Neural crest cell (in vitro differentiated cells): ENCODE measurements around the gene MED9. TPM values are rescaled to one million over a fixed set of nuclear protein-coding genes. Genes with fewer than 3 reads are reported as not detected.

Experiments
- DNase-seq: peaks from one replicate; pipeline ENCODE4 v3.0.0; 2021; ENCODE audit warnings: low read depth, mixed read lengths, low spot score
- H3K27ac Mint-ChIP-seq: one replicate; pipeline ENCODE4 v1.8.0; 2021; ENCODE audit warnings: mild to moderate bottlenecking, mixed read lengths; ENCODE audit not compliant: unreplicated experiment
- H3K27me3 Mint-ChIP-seq: 2 replicates; pipeline ENCODE4 v1.8.0; 2021; ENCODE audit warnings: low read depth, mild to moderate bottlenecking, mixed read lengths
- H3K36me3 Mint-ChIP-seq: 2 replicates; pipeline ENCODE4 v1.8.0; 2021; ENCODE audit warnings: low read depth, mild to moderate bottlenecking, mixed read lengths
- H3K4me1 Mint-ChIP-seq: 2 replicates; pipeline ENCODE4 v1.8.0; 2021; ENCODE audit warnings: mixed read lengths
- H3K4me3 Mint-ChIP-seq: one replicate; pipeline ENCODE4 v1.8.0; 2021; ENCODE audit warnings: mild to moderate bottlenecking, mixed read lengths
- H3K9me3 Mint-ChIP-seq: 2 replicates; pipeline ENCODE4 v1.8.0; 2021; ENCODE audit warnings: mixed read lengths
- total RNA-seq: library from RNA; stranded (reverse); gene quantifications from 2 replicates; pipeline ENCODE4 v1.2.1, GENCODE V29; 2021
- TF ChIP-seq, protein P1 (sequence below): fragments of 200-600 bp; sonication (generic); conservative IDR thresholded peaks from 2 replicates; pipeline ENCODE4 v1.5.0; 2021; ENCODE audit warnings: antibody characterized with exemption, mild to moderate bottlenecking

MED9 gene
- total RNA-seq, 1 donor from 2014 or later = 20.5 TPM

- H3K9me3 Mint-ChIP-seq = no peaks in the 10 kb centered on the region
These were observed 37.7 kb downstream of the MED9 start for GRCh38 chr17:17514361-17514992.

DNA sequence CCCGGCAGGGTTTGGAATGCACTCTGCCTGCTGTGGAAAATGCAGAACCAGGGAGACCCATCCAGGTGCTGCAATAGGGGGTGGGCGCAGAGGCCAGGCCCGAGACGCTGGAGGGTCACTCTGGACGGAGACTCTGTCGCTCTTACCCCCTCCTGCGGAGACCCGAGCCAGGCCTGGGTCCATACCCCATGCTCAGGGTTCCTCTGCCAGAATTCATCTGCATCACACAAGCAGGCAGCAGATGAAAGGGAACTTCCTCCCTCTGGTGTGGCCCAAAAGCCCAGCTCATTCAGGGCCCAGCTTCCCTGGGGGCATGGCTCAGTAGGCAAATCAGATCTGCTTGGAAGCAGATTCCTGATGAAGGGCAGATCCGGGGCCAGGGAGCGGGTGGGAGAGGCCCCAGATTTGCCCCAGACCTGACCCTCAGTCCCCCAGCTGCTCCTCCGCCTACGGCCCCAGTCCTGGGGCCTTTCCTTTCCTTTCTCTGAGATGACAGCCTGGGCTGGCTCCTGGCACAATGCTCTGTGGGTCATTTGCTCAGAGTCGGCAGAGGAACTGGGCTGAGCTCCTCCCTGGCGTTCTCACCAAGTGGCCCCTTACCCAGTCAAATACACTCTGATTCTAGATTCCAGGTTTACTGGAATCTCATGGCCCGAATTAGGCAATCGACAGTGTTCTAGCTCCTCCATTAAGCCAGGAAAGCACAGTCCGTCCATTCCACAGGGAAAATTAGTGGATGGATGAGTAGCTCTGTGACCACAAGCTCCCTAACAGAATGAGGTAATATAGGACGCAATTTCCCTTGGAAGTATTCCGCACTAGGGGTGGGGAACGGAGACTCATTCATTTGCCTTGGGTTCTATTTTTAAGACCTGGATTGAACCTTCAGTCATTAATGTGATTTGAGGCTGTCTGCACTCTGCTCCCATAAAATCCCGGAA is 38.5 kb downstream of the MED9 start:
- DNase-seq = no peak
- H3K9me3 Mint-ChIP-seq = no peaks in the 10 kb centered on the region
- no peaks in the 10 kb centered on the region for H3K36me3 Mint-ChIP-seq
- peak overlapping the region; percentile 84 for H3K27ac Mint-ChIP-seq
- TF ChIP-seq, protein P1, sequence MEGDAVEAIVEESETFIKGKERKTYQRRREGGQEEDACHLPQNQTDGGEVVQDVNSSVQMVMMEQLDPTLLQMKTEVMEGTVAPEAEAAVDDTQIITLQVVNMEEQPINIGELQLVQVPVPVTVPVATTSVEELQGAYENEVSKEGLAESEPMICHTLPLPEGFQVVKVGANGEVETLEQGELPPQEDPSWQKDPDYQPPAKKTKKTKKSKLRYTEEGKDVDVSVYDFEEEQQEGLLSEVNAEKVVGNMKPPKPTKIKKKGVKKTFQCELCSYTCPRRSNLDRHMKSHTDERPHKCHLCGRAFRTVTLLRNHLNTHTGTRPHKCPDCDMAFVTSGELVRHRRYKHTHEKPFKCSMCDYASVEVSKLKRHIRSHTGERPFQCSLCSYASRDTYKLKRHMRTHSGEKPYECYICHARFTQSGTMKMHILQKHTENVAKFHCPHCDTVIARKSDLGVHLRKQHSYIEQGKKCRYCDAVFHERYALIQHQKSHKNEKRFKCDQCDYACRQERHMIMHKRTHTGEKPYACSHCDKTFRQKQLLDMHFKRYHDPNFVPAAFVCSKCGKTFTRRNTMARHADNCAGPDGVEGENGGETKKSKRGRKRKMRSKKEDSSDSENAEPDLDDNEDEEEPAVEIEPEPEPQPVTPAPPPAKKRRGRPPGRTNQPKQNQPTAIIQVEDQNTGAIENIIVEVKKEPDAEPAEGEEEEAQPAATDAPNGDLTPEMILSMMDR = no peak
- no peak overlapping the region for H3K4me3 Mint-ChIP-seq
- peaks cover 22% of the 10 kb centered on the region for H3K4me1 Mint-ChIP-seq
- no peaks in the 10 kb centered on the region for H3K27me3 Mint-ChIP-seq

More at GRCh38 chr17:17514361-17514992, 37.7 kb downstream of the MED9 start:
- Mint-ChIP-seq H3K27ac (peak overlapping the region; percentile 35), H3K4me3 (no peak overlapping the region), H3K36me3 (no peaks in the 10 kb centered on the region), H3K27me3 (no peaks in the 10 kb centered on the region), H3K4me1 (peaks cover 22% of the 10 kb centered on the region)
- no peak for DNase-seq
- TF ChIP-seq, protein P1 = no peak

DNA sequence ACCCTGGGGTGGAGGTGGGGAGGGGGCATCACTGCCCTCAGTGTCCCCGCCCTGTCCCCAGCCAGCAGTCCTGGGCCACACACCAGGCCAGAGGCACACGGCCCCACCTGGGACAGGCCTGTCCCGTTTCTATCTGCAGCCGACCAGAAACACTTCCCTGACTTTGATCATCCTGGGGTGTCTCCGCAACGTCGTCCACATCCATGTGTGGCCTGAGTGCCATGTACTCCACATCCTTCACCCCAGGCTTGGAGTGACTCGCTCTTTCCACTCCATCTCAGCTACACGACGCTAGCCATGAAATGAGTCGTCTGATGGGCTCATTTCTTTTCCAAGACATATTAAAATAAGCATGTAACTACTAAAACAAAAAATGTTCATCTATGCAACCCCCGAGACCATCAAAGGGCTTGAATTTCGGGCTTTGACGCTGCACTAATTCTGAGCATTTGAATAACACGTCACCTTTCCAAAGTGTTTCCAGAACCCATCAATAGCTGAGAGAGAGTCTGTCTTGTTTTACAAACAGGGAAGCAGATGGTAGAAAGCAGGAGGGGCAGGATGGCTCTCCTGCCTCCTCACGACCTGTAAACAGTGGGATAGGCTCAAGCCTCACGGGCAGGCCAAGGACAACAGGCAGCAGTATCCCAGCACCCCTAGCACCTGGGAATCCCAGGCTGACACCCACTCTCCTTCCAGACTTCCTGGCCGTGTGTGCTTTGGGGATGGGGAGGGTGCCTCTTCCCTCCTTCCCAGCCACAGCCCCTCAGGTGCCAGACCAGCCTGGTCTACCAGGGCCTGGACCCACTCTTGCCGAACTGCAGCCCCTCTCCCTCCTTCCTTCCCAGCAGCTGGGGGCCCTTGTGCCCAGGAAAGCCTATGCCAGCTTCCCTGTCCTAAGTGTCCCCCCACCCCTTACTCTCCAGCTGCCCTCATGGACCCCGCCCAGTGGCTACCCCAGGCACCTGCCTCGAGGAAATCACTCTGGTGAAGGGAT is 39.4 kb downstream of the MED9 start:
- TF ChIP-seq, protein P1 = no peak
- Mint-ChIP-seq H3K36me3 (no peaks in the 10 kb centered on the region), H3K27ac (peak overlapping the region; percentile 54), H3K9me3 (no peaks in the 10 kb centered on the region), H3K4me1 (peaks cover 22% of the 10 kb centered on the region), H3K4me3 (no peak overlapping the region), H3K27me3 (no peaks in the 10 kb centered on the region)
- DNase-seq = no peak

DNA sequence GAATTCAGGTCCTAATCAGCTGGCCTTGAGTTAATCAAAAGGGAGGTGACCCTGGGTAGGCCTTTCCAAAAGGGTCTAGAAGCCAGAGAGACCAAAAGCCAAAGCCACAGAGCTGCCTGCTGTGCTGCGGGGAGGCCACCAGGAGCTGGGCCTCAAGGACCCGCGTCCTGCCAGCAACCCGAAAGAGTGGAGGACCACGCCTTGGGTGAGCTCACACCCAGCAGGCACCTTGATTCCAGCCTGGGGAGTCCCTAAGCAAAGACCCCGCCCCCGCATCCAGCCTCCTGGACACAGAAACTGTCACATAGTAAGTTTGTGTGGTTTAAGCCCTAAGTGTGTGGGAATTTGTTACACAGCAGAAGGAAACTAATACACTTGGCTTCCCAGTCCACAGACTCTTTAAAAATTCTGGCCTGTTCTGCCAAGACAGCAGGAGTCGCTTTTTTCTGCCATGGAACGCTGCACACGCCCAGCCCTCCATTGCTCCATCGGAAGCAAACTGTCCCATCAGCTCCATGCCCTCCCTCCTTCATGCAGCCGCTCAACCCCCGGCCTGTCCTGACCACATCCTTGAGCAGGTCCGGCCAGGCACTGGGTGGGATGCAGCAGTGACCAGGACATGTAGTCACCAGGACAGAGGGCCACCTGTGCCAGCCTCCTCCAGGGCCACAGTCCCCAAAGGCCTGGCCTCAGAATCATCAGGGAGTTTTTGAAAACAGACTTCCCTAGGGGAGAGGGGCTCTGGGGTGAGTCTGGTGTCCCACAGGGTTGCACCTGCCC is 40.3 kb downstream of the MED9 start:
- H3K4me1 Mint-ChIP-seq = peaks cover 23% of the 10 kb centered on the region
- no peaks in the 10 kb centered on the region for H3K27me3 Mint-ChIP-seq
- TF ChIP-seq, protein P1 = no peak
- H3K36me3 Mint-ChIP-seq = no peaks in the 10 kb centered on the region
- no peak overlapping the region for H3K4me3 Mint-ChIP-seq
- no peak overlapping the region for H3K27ac Mint-ChIP-seq
- DNase-seq = no peak
- no peaks in the 10 kb centered on the region for H3K9me3 Mint-ChIP-seq
